Sciatic nerve (tissue), 2 donors: Measurements from ENCODE around the gene GRIN2B. TPM values are rescaled to one million over a fixed set of nuclear protein-coding genes. Genes with fewer than 3 reads are reported as not detected.

ENCODE experiments used
- ATAC-seq: fragments of 200-7000 bp; cut with Tn5 transposase; one replicate; pipeline ENCODE4 v1.9.1; 2020; ENCODE audit warnings: mild to moderate bottlenecking, moderate library complexity
- DNase-seq: peaks from one replicate; pipeline ENCODE4 v3.0.0-alpha.2; 2020; ENCODE audit warnings: low spot score
- intact Hi-C: fragments of 100-400 bp; cut with DNase I; formaldehyde crosslinking; loops from one replicate; pipeline ENCODE4 v1.14.2; 2022
- total RNA-seq: library from RNA; stranded (reverse); fragmentation: NEBNext Ultra II Directional; extraction: Animal tissue kit (Norgen Biotek cat#: 25700); gene quantifications from one replicate; pipeline ENCODE4 v1.2.1, GENCODE V29; 2021
- donor health status: DM: no; HTN: no; CAD: no.
- donor health status: DM: no; HTN: no; CAD: no.

GRIN2B gene
- total RNA-seq, result 11.9 TPM

- intact Hi-C loops, result no loop called here
- DNase-seq (no peak), ATAC-seq (peak; percentile 42)
Observed at GRCh38 chr12:13981296-13981962, at the start of gene GRIN2B. Gene GRIN2B (minus strand): TSS chr12:13981602. CDS start chr12:13866208, 115,394 bp downstream.

- ATAC-seq (no peak), DNase-seq (no peak)
- intact Hi-C loops, result no loop called here
Observed at GRCh38 chr12:14026537-14026936, 45.1 kb upstream of the GRIN2B start.

GRCh38 chr12:14024591-14024990 lies 43.2 kb upstream of the GRIN2B start:
- DNase-seq, result no peak
- intact Hi-C loops, result no loop called here
- ATAC-seq, result no peak

- intact Hi-C loops, result no loop called here
- ATAC-seq, result no peak
- DNase-seq, result no peak
Observed at GRCh38 chr12:14018080-14018479, 36.7 kb upstream of the GRIN2B start.

GRCh38 chr12:14010989-14011388 lies 29.6 kb upstream of the GRIN2B start:
- intact Hi-C loops, result no loop called here
- DNase-seq, result no peak
- ATAC-seq, result no peak

- no peak for DNase-seq
- intact Hi-C loops, result no loop called here
- ATAC-seq, result no peak
Observed at GRCh38 chr12:14007639-14008038, 26.2 kb upstream of the GRIN2B start.

- DNase-seq, result no peak
- no peak for ATAC-seq
- intact Hi-C loops, result no loop called here
Observed at GRCh38 chr12:13992585-13992984, 11.2 kb upstream of the GRIN2B start.

GRCh38 chr12:13992106-13992505 lies 10.7 kb upstream of the GRIN2B start:
- intact Hi-C loops, result no loop called here
- no peak for ATAC-seq
- no peak for DNase-seq

GRCh38 chr12:13986031-13986430 lies 4.6 kb upstream of the GRIN2B start:
- ATAC-seq, result no peak
- intact Hi-C loops, result no loop called here
- DNase-seq, result no peak

GRCh38 chr12:13981990-13982389 lies 588 bp upstream of the GRIN2B start:
- ATAC-seq (peak; percentile 24), DNase-seq (no peak)
- intact Hi-C loops, result no loop called here

- DNase-seq (no peak), ATAC-seq (peak; percentile 36)
- intact Hi-C loops, result no loop called here
Observed at GRCh38 chr12:13980538-13981295, 685 bp downstream of the GRIN2B start.

- no peak for ATAC-seq
- intact Hi-C loops, result loop anchor here (10.0 kb wide), 1 partner anchor 235 kb away; no protein-coding TSS in a partner anchor
- no peak for DNase-seq
Observed at GRCh38 chr12:13979772-13980378, 1.5 kb downstream of the GRIN2B start.

GRCh38 chr12:13978876-13979275 lies 2.5 kb downstream of the GRIN2B start:
- intact Hi-C loops, result loop anchor here (10.0 kb wide), 1 partner anchor 234 kb away; no protein-coding TSS in a partner anchor
- DNase-seq (no peak), ATAC-seq (no peak)

GRCh38 chr12:13976880-13977279 lies 4.5 kb downstream of the GRIN2B start:
- intact Hi-C loops, result loop anchor here (1.0 to 10.0 kb wide), 2 partner anchors 46 to 232 kb away; no protein-coding TSS in a partner anchor
- ATAC-seq (no peak), DNase-seq (no peak)

GRCh38 chr12:13976028-13976584 lies 5.3 kb downstream of the GRIN2B start:
- no peak for ATAC-seq
- DNase-seq, result no peak
- intact Hi-C loops, result loop anchor here (10.0 kb wide), 1 partner anchor 231 kb away; no protein-coding TSS in a partner anchor

- intact Hi-C loops, result loop anchor here (10.0 kb wide), 1 partner anchor 229 kb away; no protein-coding TSS in a partner anchor
- no peak for ATAC-seq
- DNase-seq, result no peak
Observed at GRCh38 chr12:13973996-13974395, 7.4 kb downstream of the GRIN2B start.

- no peak for ATAC-seq
- intact Hi-C loops, result loop anchor here (10.0 kb wide), 1 partner anchor 226 kb away; no protein-coding TSS in a partner anchor
- DNase-seq, result no peak
Observed at GRCh38 chr12:13970803-13971202, 10.6 kb downstream of the GRIN2B start.

GRCh38 chr12:13968281-13968680 lies 13.1 kb downstream of the GRIN2B start:
- ATAC-seq (no peak), DNase-seq (no peak)
- intact Hi-C loops, result no loop called here

GRCh38 chr12:13964666-13965065 lies 16.7 kb downstream of the GRIN2B start:
- intact Hi-C loops, result no loop called here
- ATAC-seq, result no peak
- DNase-seq, result no peak
